ENCODE data around the gene EXOC1.
"Not testable (repeated sequence)": the region's sequence is repeated elsewhere in the genome, so short reads cannot be mapped to it uniquely, and the experiment has no call there.

The EXOC1 gene

DNA sequence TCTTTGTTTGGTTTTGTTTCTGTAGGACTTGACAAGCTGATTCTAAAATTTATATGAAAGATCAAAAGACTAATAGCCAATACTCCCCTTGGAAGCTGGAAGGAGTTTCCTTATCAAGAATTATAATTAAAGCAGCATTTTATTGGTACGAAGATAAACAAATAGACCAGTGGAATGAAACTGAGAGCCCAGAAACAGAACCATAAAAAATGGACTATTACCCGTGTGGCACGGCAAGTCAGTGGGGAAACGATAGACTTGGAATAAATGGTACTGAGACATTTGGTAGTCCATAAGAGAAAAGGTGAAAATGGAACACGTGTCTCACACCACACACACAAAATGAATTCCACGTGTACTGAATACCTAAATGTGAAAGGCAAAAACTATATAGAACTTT, 52.9 kb downstream of the EXOC1 start:
- DNase-seq (ENCODE audit: low read depth) = no peak

DNA sequence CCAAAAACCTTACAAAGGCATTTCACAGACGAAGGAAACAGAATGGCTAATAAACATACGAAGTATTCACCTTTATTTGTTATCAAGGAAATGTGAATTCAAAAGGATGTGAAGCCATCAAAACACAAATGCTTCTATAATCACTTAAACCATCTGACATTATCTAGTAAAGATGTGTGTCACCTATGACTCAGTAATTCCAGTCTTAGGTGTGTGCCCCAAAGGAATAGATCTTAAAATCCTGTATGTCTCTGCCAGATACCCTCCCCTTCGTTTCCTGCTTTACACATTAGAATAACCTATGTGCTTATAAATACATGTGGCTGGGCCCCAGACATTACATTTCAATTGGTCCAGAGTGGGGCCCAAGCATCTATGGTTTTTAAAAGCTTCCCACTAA, 53.5 kb downstream of the EXOC1 start:
- DNase-seq (ENCODE audit: low read depth) = no peak

GRCh38 chr4:55907469-55907868, 54.0 kb downstream of the EXOC1 start:
- DNase-seq (ENCODE audit: low read depth) = no peak

- peak; percentile 41 for DNase-seq (ENCODE audit: low read depth)
These were observed 56.7 kb downstream of the EXOC1 start for GRCh38 chr4:55910140-55910539.

DNA sequence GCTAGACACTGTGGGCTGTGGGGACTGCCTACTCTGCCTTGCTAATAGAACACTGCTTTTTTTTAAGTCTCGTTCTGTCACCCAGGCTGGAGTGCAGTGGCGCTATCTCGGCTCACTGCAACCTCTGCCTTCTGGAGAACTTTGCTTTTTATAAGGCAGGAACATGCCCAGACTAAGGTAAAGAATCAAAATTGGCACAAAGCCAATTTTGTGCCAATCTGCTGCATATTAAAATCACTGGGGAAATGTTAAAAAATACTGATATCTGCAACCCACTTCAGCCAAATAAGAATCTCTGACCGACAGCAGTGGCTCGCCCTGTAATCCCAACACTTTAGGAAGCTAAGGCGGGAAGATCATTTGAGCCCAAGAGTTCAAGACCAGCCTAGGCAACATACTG, 58.8 kb downstream of the EXOC1 start:
- no peak for DNase-seq (ENCODE audit: low read depth)

- DNase-seq (ENCODE audit: low read depth) = no peak
These were observed 67.1 kb downstream of the EXOC1 start for GRCh38 chr4:55920571-55920970.

DNA sequence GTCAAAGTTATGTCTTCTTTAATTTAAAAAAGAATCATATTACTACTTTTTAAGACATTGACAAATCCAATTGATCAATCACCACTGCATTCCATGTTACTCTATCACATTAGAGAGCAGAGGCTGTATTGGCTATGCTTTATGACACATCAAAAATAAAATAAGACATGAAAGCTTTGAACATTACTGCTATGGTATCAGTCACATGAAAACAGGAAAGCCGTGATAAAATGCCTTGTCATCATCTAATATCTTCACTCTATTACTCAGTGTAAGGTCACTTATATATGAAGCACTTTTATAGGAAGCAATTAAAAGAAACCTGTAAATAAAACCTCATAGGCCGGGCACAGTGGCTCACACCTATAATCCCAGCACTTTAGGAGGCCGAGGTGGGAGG, 67.6 kb downstream of the EXOC1 start:
- no peak for DNase-seq (ENCODE audit: low read depth)

- no peak for DNase-seq (ENCODE audit: low read depth)
These were observed 71.8 kb downstream of the EXOC1 start for GRCh38 chr4:55925241-55925640.

DNA sequence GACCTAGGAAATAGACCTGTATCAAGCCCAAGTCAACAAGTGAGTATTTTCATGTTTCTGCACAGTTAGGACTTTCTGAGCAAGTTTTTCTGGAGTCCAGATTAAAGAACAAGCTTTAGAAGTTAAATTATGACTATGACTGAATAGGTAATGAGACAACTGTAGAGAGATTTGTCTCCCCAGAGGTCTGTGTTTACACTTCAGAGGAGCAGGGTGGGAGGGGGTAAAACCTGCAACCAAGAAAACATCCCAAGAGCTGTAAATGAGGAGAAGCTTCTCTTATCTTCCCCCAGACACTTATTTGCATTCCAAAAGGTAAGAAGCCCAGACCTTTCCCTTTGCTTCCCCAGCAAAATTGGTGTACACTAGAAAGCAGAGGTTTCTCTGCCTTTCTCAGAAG, 73.2 kb downstream of the EXOC1 start:
- DNase-seq (ENCODE audit: low read depth) = no peak

- no peak for DNase-seq (ENCODE audit: low read depth)
These were observed 74.5 kb downstream of the EXOC1 start for GRCh38 chr4:55927803-55928437.

DNA sequence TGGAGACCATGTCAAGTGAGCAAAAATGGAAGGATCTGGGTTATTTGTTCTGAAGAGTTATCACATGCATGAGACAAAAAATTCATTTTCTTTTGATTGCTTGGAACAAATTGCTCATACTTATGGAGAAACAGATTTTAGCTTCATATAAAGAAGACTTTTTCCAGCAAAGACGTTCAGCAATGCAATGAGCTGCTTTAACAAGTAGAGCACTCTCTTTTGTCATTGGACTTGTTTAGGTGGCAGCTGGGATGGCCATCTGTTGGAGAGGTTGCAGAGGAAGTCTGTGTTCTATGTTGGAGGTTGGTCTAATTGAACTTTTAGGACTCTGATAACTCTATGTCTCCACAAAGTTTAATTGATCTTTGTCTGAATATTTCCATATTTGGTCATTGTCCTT, 75.4 kb downstream of the EXOC1 start:
- DNase-seq (ENCODE audit: low read depth) = no peak

DNA sequence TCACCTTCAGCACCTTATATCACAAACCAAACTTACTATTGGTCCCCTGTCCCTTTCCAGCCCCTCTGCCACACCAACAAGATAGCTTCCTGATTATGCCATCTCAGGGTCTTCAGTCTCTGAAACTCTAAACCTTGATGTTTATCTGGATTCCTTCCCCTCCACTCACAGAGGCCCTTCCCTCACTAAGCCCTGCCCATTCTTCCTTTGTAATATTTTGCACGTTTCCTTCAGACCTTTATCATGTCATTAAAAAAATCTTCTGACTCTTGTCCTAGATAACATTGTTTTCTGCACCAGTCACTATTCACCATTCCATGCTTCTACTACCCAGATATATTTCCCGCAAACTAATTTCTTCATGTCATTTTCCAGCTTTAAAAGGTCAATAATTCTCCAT, 77.6 kb downstream of the EXOC1 start:
- no peak for DNase-seq (ENCODE audit: low read depth)

DNA sequence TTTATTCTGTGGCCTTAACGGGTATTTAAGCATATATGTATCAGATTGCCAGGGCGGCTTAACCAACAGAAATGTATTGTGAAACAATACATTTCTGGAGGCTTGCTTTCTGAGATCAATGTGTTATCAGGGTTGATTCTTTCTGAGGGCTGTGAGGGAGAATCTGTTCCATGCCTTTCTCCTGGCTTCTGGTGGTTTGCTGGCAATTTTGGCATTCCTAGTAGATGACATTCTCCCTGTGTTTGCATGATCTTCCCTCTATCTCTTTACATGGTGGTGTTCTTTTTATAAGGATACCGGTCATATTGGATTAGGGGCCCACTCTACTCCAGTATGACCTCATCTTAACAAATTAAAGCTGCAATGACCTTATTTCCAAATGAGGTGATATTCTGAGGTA, 78.4 kb downstream of the EXOC1 start:
- no peak for DNase-seq (ENCODE audit: low read depth)

- DNase-seq (ENCODE audit: low read depth) = no peak
These were observed 79.1 kb downstream of the EXOC1 start for GRCh38 chr4:55932511-55932910.

- no peak for DNase-seq (ENCODE audit: low read depth)
These were observed 80.2 kb downstream of the EXOC1 start for GRCh38 chr4:55933611-55934010.

GRCh38 chr4:55935907-55936306, 82.5 kb downstream of the EXOC1 start:
- DNase-seq (ENCODE audit: low read depth) = not testable (repeated sequence)

DNA sequence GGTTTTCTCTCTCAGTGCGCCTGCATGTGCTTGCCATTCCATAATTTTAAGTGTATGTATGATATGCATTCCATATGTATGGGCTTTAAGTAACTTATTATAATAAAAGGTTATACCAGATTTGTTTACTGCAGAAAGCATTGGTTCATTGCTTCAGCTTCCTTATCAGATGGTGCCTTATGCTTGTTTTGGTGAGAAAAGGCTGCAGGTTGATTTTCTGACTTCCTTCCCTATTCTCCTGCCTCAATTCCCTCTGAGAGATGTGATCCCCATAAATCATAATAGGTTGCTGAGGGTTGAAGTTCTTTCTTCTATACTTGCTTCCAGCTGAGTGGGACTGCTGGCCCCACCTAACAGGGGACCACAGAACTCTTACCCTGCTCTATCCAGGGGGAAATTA, 85.0 kb downstream of the EXOC1 start:
- DNase-seq (ENCODE audit: low read depth) = no peak

- DNase-seq (ENCODE audit: low read depth) = no peak
These were observed 86.0 kb downstream of the EXOC1 start for GRCh38 chr4:55939421-55939820.

GRCh38 chr4:55941881-55942396, 88.5 kb downstream of the EXOC1 start:
- DNase-seq (ENCODE audit: low read depth) = no peak

DNA sequence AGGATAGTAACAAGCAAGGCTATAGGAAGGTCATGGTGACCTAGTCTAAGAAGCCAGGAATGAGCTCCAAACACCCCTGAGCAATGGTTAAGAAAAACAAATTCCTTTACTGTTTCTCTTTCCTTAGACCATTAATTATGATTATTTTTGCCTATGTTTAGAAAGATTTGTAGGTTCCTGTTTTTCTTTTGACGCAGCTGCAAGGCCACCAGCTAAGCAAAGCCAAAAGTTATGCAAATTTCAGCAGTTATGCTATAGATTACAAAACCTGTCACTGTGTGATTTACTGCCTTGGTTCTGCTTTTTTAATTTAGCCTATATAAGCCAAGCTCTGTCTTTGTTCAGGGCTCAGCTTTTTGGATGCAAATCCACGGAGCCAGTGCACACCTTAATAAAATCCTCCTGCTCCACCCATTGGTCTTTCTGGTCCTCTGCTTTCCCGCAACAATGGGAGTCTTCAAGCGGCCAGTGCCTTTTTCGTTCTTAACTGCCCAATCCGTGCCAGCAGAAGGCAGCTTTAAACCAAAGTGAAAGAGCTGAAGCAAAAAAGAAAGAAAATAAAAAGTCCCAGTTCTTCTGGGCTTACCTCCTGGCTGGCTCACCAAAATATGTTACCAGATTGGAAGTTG, 93.9 kb downstream of the EXOC1 start:
- no peak for DNase-seq (ENCODE audit: low read depth)

- DNase-seq (ENCODE audit: low read depth) = peak; percentile 92
These were observed 94.7 kb downstream of the EXOC1 start for GRCh38 chr4:55947912-55948725.

DNA sequence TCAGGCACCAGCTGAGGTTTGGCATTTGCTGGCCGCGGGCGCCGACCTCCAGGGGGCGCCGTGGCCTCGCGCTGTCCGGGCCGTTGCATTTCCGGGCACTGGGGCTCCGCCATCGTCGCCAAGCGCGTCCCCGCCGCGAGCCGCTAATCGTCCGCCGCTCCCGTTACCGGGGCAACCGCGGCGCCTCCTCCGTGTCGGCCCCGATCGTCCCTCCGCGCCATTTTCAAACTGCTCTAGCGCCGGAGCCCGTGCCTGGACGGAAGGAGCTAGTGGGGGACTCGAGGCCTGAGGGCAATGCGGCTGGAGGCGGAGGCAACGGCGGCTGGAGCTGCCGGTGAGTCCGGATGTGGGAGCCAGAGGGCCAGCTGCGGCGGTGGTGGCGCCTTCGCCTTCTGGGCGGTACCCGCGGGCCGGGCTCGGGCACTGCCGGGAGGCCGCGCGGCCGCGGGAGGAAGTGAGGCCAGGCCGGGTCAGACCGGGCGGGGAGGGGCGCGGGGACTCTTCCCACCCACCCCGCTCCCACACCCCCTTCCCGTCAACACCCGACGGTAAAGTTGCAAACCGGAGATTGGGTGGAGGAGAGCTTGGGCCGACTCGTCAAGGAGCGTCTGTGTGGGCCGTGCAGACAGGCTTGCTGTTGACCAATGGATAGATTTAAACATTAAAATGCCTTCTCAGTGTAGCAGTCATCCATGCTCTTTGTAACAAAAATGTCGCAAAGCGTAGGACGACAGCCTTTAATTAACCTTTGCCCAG, 95.5 kb downstream of the EXOC1 start, which contains the start of gene CEP135:
Gene CEP135 (plus strand): TSS at position 220 of the 756 bp plus-strand sequence. CDS start 3,186 bp downstream, outside the sequence.
- peak; percentile 84 for DNase-seq (ENCODE audit: low read depth)

Measured in non-pigmented ciliary epithelial cell (primary cell).